Fibroblast of the conjunctiva (primary cell): ENCODE data around the gene PTBP1.

Experiments used
- DNase-seq: peaks from one replicate; pipeline ENCODE4 v3.0.0-alpha.2; 2010; ENCODE audit warnings: low read depth

Gene PTBP1

GRCh38 chr19:797528-798414, 519 bp downstream of the PTBP1 start:
- peak; percentile 79 for DNase-seq

GRCh38 chr19:798415-799075, 1.3 kb downstream of the PTBP1 start:
- DNase-seq: no peak

- no peak for DNase-seq
These were observed 2.0 kb downstream of the PTBP1 start for GRCh38 chr19:799076-799881.

GRCh38 chr19:800360-801029, 3.2 kb downstream of the PTBP1 start:
- DNase-seq: no peak

- no peak for DNase-seq
These were observed 4.0 kb downstream of the PTBP1 start for GRCh38 chr19:801030-801860.

GRCh38 chr19:801861-802497, 4.7 kb downstream of the PTBP1 start:
- no peak for DNase-seq

- DNase-seq: no peak
These were observed 5.3 kb downstream of the PTBP1 start for GRCh38 chr19:802498-803098.

GRCh38 chr19:803099-803561, 5.9 kb downstream of the PTBP1 start:
- DNase-seq: no peak

- no peak for DNase-seq
These were observed 6.6 kb downstream of the PTBP1 start for GRCh38 chr19:803686-804418.

- DNase-seq: no peak
These were observed 7.3 kb downstream of the PTBP1 start for GRCh38 chr19:804419-805165.

GRCh38 chr19:805166-805551, 7.9 kb downstream of the PTBP1 start:
- DNase-seq: no peak

GRCh38 chr19:805600-806550, 8.6 kb downstream of the PTBP1 start:
- DNase-seq: no peak

- no peak for DNase-seq
These were observed 9.7 kb downstream of the PTBP1 start for GRCh38 chr19:806815-807421.

GRCh38 chr19:807627-808422, 10.6 kb downstream of the PTBP1 start:
- DNase-seq: no peak

- no peak for DNase-seq
These were observed 11.1 kb downstream of the PTBP1 start for GRCh38 chr19:808423-808775.
